ENCODE results near the gene NME3. TPM values are rescaled to one million over a fixed set of nuclear protein-coding genes. Genes with fewer than 3 reads are reported as not detected.
A peak's percentile ranks its signal among the peaks of the same experiment; 100 is the strongest.

The NME3 gene
- total and polyA plus RNA-seq, 9 of the 15 experiments (the other 6 are each of a cell fraction or from before 2014, with no cell fraction given) = 0.68 to 76.3 (median 11.5) TPM

DNA sequence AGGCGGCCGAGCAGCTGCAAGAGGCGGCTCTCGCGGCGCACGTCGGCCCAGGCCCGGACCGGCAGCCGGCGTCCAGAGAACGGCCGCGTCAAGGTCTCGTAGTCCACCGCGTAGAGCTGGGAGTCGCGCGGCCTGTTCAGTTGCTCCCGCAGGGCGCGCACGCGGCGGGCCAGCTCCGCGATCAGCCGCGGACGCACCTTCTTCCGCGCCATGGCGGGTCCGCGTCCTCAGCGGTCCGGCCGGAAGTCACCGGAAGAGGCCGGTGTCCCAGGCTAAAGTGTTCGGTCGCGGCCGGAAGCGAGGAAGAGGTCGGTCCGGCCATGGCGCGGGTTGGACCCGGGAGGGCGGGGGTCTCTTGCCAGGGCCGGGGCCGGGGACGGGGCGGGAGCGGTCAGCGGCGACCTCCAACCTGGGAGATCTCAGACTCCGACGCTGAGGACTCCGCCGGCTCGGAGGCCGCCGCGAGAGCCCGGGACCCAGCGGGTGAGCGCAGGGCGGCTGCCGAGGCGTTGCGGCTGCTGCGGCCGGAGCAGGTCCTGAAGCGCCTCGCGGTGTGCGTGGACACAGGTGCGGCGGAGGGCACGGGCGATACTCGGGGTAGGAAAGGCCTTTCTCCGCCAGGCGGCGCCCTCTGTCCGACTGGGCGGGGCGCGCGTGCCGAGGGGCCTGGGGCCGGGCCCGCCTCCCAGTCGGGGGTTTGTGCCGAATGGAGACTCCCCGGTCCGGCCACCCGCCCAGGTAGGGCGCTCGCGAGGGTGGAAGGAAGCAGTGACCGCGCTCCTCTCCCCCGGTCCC is 1.8 kb upstream of the NME3 start, which contains the start of gene MRPS34 (continued):
- no peak for TF ChIP-seq BRCA1 (IDR thresholded peaks at IDR 0.05)
- no peak for TF ChIP-seq BRCA1 (CRISPR knock-in tag; IDR thresholded peaks at IDR 0.05)
- TF ChIP-seq FOXP1 (CRISPR knock-in tag; IDR thresholded peaks at IDR 0.05) = 0 out of 2 replicates have a peak, but pooled peaks have one; percentile 41
- no peak for TF ChIP-seq DACH1 (IDR thresholded peaks at IDR 0.05; ENCODE audit: partially characterized antibody)
- TF ChIP-seq NFATC3 (IDR thresholded peaks at IDR 0.05) = no peak
- TF ChIP-seq, protein P1, sequence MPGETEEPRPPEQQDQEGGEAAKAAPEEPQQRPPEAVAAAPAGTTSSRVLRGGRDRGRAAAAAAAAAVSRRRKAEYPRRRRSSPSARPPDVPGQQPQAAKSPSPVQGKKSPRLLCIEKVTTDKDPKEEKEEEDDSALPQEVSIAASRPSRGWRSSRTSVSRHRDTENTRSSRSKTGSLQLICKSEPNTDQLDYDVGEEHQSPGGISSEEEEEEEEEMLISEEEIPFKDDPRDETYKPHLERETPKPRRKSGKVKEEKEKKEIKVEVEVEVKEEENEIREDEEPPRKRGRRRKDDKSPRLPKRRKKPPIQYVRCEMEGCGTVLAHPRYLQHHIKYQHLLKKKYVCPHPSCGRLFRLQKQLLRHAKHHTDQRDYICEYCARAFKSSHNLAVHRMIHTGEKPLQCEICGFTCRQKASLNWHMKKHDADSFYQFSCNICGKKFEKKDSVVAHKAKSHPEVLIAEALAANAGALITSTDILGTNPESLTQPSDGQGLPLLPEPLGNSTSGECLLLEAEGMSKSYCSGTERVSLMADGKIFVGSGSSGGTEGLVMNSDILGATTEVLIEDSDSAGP (CRISPR knock-in tag; IDR thresholded peaks at IDR 0.05) = no peak
- TF ChIP-seq MYC (IDR thresholded peaks at IDR 0.05; ENCODE audit: low read depth, low read length) = peak; percentile 89
- no peak; the same call in 1 of the 2 replicates for TF ChIP-seq MYC (CRISPR knock-in tag; IDR thresholded peaks at IDR 0.05; ENCODE audit: borderline replicate concordance, low read depth)
- peak; percentile 96 for TF ChIP-seq CXXC5 (CRISPR knock-in tag; IDR thresholded peaks at IDR 0.05)
- TF ChIP-seq ILK (tag; IDR thresholded peaks at IDR 0.05; ENCODE audit: borderline replicate concordance, low read depth) = no peak
- TF ChIP-seq POLR2AphosphoS5 (IDR thresholded peaks at IDR 0.05; ENCODE audit: control insufficient read depth, insufficient read depth, low read depth, low read length) = peak; percentile 66; the same call in 1 of the 2 replicates
- peak; percentile 85 for TF ChIP-seq E2F3 (CRISPR knock-in tag; IDR thresholded peaks at IDR 0.05)
- TF ChIP-seq MYBL2 (IDR thresholded peaks at IDR 0.05; ENCODE audit: low read depth) = no peak
- TF ChIP-seq MYBL2 (CRISPR knock-in tag; IDR thresholded peaks at IDR 0.05; ENCODE audit: borderline replicate concordance) = no peak
- no peak for TF ChIP-seq CHCHD3 (CRISPR knock-in tag; IDR thresholded peaks at IDR 0.05)
- no peak; the same call in 1 of the 2 replicates for TF ChIP-seq ZNF212 (CRISPR knock-in tag; IDR thresholded peaks at IDR 0.05)
- TF ChIP-seq XRCC3 (IDR thresholded peaks at IDR 0.05) = no peak
- TF ChIP-seq, protein P2, sequence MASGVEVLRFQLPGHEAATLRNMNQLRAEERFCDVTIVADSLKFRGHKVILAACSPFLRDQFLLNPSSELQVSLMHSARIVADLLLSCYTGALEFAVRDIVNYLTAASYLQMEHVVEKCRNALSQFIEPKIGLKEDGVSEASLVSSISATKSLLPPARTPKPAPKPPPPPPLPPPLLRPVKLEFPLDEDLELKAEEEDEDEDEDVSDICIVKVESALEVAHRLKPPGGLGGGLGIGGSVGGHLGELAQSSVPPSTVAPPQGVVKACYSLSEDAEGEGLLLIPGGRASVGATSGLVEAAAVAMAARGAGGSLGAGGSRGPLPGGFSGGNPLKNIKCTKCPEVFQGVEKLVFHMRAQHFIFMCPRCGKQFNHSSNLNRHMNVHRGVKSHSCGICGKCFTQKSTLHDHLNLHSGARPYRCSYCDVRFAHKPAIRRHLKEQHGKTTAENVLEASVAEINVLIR (CRISPR knock-in tag; IDR thresholded peaks at IDR 0.05) = no peak
- TF ChIP-seq HNRNPL (IDR thresholded peaks at IDR 0.05; ENCODE audit: low read depth, low read length) = no peak; the same call in 1 of the 2 replicates
- 0 out of 2 replicates have a peak, but pooled peaks have one; percentile 70 for TF ChIP-seq ZNF12 (CRISPR knock-in tag; IDR thresholded peaks at IDR 0.05)
- TF ChIP-seq CBX8 (IDR thresholded peaks at IDR 0.05; ENCODE audit: borderline replicate concordance, extremely low read depth, low read depth, low read length, poor library complexity, severe bottlenecking) = no peak
- TF ChIP-seq, protein P3, sequence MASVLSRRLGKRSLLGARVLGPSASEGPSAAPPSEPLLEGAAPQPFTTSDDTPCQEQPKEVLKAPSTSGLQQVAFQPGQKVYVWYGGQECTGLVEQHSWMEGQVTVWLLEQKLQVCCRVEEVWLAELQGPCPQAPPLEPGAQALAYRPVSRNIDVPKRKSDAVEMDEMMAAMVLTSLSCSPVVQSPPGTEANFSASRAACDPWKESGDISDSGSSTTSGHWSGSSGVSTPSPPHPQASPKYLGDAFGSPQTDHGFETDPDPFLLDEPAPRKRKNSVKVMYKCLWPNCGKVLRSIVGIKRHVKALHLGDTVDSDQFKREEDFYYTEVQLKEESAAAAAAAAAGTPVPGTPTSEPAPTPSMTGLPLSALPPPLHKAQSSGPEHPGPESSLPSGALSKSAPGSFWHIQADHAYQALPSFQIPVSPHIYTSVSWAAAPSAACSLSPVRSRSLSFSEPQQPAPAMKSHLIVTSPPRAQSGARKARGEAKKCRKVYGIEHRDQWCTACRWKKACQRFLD (CRISPR knock-in tag; IDR thresholded peaks at IDR 0.05) = no peak
- TF ChIP-seq CCNT2 (IDR thresholded peaks at IDR 0.05; ENCODE audit: borderline replicate concordance, extremely low read depth, insufficient read length, low read depth, low read length) = peak; percentile 67
- no peak for TF ChIP-seq KDM1A (IDR thresholded peaks at IDR 0.05)
- peak; percentile 23 for TF ChIP-seq TCF3 (CRISPR knock-in tag; IDR thresholded peaks at IDR 0.05)
- no peak for TF ChIP-seq HDAC2 (IDR thresholded peaks at IDR 0.05)
